RWPE2 (cell line): ENCODE results near the gene ZNF579.

Experiments
- ATAC-seq: fragments of 200-7000 bp; cut with Tn5 transposase; 3 replicates; pipeline ENCODE4 v1.9.1; 2021; ENCODE audit warnings: low read depth
- DNase-seq: peaks from one replicate; pipeline ENCODE4 v3.0.0-alpha.2; 2020; ENCODE audit warnings: low spot score
- H3K27ac ChIP-seq: fragments of 450-650 bp; 2 replicates; pipeline ENCODE4 v1.5.1; 2017; ENCODE audit warnings: mild to moderate bottlenecking; ENCODE audit not compliant: poor library complexity, severe bottlenecking
- H3K27me3 ChIP-seq: fragments of 250-450 bp; sonication (Bioruptor Pico); 2 replicates; pipeline ENCODE4 v1.5.1; 2021; ENCODE audit warnings: mild to moderate bottlenecking, moderate library complexity; ENCODE audit not compliant: insufficient read depth, poor library complexity, severe bottlenecking
- H3K36me3 ChIP-seq: fragments of 250-450 bp; sonication (Bioruptor Pico); 2 replicates; pipeline ENCODE4 v1.5.1; 2020; ENCODE audit warnings: low read depth, mild to moderate bottlenecking, moderate library complexity
- H3K4me1 ChIP-seq: fragments of 250-450 bp; sonication (Bioruptor Pico); 2 replicates; pipeline ENCODE4 v1.5.1; 2021; ENCODE audit warnings: mild to moderate bottlenecking, moderate library complexity; ENCODE audit not compliant: insufficient read depth, poor library complexity, severe bottlenecking
- H3K4me3 ChIP-seq: fragments of 250-450 bp; sonication (Bioruptor Pico); 2 replicates; pipeline ENCODE4 v1.5.1; 2021; ENCODE audit warnings: mild to moderate bottlenecking, moderate library complexity; ENCODE audit not compliant: severe bottlenecking
- H3K9me3 ChIP-seq: fragments of 250-450 bp; sonication (Bioruptor Pico); 2 replicates; pipeline ENCODE4 v1.5.1; 2021; ENCODE audit warnings: mild to moderate bottlenecking, moderate library complexity; ENCODE audit not compliant: severe bottlenecking
- TF ChIP-seq, protein P1 (sequence below): fragments of 450-650 bp; IDR thresholded peaks from one replicate; pipeline ENCODE4 v1.5.1; 2017; ENCODE audit warnings: mild to moderate bottlenecking, moderate library complexity; ENCODE audit not compliant: poor library complexity, severe bottlenecking

ZNF579 gene

DNA sequence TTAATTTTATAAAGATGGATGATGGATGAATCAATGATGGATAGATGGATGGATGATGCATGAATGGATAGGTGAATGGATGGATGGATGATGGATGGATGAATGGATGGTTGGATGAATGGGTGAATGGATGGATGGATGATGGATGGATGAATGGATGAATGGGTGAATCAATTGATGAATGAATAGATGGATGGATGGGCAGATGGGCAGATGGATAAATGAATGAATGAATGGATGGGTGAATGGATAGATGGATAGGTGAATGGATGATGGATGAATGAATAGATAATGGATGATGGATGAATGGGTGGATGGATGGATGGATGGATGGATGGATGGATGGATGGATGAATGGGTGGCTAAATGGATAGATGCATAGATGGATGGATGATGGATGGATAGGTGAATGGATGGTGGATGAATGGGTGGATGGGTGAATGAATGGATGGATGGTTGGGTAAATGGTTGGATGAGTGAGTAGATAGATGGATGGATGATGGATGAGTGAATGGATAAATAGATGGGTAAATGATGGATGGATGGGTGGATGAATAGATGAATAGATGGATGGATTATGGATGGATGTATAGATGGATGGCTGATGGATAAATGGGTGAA, 12.8 kb downstream of the ZNF579 start:
- DNase-seq = no peak
- Histone ChIP-seq H3K27me3 (no peaks in the 10 kb centered on the region), H3K36me3 (no peaks in the 10 kb centered on the region), H3K4me3 (no peak overlapping the region), H3K9me3 (no peaks in the 10 kb centered on the region), H3K27ac (no peak overlapping the region), H3K4me1 (no peaks in the 10 kb centered on the region)
- no peak for ATAC-seq
- TF ChIP-seq, protein P1, sequence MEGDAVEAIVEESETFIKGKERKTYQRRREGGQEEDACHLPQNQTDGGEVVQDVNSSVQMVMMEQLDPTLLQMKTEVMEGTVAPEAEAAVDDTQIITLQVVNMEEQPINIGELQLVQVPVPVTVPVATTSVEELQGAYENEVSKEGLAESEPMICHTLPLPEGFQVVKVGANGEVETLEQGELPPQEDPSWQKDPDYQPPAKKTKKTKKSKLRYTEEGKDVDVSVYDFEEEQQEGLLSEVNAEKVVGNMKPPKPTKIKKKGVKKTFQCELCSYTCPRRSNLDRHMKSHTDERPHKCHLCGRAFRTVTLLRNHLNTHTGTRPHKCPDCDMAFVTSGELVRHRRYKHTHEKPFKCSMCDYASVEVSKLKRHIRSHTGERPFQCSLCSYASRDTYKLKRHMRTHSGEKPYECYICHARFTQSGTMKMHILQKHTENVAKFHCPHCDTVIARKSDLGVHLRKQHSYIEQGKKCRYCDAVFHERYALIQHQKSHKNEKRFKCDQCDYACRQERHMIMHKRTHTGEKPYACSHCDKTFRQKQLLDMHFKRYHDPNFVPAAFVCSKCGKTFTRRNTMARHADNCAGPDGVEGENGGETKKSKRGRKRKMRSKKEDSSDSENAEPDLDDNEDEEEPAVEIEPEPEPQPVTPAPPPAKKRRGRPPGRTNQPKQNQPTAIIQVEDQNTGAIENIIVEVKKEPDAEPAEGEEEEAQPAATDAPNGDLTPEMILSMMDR = no peak

DNA sequence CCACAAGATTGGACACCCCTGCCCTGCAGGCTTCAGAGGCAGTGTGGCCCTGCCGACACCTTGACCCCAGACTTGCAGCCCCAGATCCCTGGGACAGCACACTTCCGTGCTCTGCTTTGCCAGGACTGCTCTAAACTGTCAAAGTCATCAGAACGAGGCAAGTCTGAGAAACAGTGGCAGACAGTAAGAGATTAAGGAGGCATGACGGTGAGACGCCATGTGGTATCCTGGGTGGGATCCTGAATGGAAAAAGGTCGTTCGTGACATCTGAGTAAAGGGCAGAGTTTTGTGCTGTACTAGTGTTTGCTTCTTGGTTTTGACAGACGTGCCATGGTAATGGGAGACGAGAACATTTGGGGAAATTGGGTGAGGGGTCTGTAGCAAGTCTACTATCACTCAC, 13.8 kb downstream of the ZNF579 start:
- Histone ChIP-seq H3K27ac (no peak overlapping the region), H3K9me3 (no peaks in the 10 kb centered on the region), H3K4me1 (no peaks in the 10 kb centered on the region), H3K4me3 (no peak overlapping the region), H3K27me3 (no peaks in the 10 kb centered on the region), H3K36me3 (no peaks in the 10 kb centered on the region)
- DNase-seq (no peak), ATAC-seq (no peak)
- TF ChIP-seq, protein P1 = no peak

DNA sequence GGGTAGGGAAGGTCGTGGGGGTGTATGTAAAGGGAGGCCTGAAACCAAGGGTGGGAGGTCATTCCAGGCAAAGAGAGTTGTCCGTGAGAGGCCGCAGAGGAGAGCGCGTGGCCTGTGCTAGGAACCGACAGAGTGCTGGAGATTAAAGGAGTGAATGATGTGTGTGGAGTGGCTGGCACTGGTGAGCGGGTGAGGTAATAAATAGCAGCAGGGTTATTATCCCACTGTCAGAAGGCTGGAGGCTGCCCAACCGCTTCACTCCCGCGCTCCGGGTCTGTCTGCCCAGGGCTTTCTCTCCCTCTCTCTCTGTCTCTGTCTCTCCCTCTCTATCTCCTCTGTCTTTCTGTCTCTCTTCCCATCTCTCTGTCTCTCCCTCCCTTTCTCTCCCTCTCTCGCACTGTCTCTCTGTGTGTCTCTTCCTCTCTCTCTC, 17.4 kb downstream of the ZNF579 start:
- H3K4me1 ChIP-seq = no peaks in the 10 kb centered on the region
- H3K27me3 ChIP-seq = no peaks in the 10 kb centered on the region
- TF ChIP-seq, protein P1 = no peak
- DNase-seq (no peak), ATAC-seq (no peak)
- no peak overlapping the region for H3K27ac ChIP-seq
- no peaks in the 10 kb centered on the region for H3K36me3 ChIP-seq
- no peaks in the 10 kb centered on the region for H3K9me3 ChIP-seq
- no peak overlapping the region for H3K4me3 ChIP-seq

DNA sequence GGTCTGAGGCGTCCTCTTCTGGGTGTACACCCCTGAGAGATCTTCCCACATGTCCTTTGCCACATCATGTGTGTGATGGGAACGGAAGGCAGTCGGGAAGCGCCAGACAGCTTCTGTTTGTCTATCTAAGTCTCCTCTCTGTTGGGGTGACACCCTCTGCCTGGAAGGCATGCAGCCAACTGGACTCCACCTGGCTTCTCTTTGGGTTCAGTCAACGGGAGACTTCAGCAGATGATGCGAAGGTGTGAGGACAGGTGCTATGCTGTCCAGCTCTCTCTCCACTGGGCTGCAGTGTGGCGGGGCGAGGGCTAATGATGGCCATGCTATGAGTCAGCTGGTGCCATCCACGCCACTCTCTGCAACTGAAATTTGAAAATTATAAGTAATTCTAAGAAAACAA, 21.0 kb downstream of the ZNF579 start:
- Histone ChIP-seq H3K9me3 (no peaks in the 10 kb centered on the region), H3K4me1 (no peaks in the 10 kb centered on the region), H3K4me3 (no peak overlapping the region), H3K27ac (no peak overlapping the region), H3K36me3 (no peaks in the 10 kb centered on the region), H3K27me3 (no peaks in the 10 kb centered on the region)
- ATAC-seq = no peak
- TF ChIP-seq, protein P1 = no peak
- DNase-seq = no peak

DNA sequence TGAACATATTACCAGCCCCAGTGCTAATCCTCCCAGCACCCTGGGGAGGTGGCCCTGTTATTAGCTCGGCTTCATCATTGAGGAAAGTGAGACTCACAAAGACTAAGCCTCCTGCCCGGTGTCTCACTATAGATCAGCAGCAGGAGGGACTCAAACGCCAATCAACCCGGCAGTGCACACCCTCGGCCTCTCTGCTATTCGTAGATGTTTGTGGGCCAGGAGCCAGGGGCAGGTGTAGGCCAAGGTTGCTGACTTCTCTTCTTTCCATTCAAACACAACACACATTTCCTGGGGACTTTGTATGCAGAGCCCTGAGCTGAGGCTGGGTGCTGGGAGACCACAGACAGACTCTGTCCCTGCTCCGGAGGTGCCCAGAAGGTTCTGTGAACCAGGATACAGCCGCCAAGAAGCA, 25.9 kb downstream of the ZNF579 start:
- H3K27ac ChIP-seq = no peak overlapping the region
- H3K36me3 ChIP-seq = no peaks in the 10 kb centered on the region
- TF ChIP-seq, protein P1 = no peak
- DNase-seq = no peak
- no peaks in the 10 kb centered on the region for H3K9me3 ChIP-seq
- H3K4me1 ChIP-seq = peaks cover 11% of the 10 kb centered on the region
- H3K4me3 ChIP-seq = no peak overlapping the region
- no peak for ATAC-seq
- H3K27me3 ChIP-seq = no peaks in the 10 kb centered on the region
